GM12892 (cell line): ENCODE results near the gene ZNF408.

Experiments
- DNase-seq: peaks from one replicate; pipeline ENCODE4 v3.0.0; 2011; ENCODE audit not compliant: insufficient read length
- FAIRE-seq: peaks from 2 replicates; lab custom pipeline; 2011; peaks lifted over from hg19 to GRCh38; lab: Jason Lieb, UNC
- POLR2A ChIP-seq: IDR thresholded peaks from 2 replicates; pipeline ENCODE4 v1.6.1; 2011; ENCODE audit warnings: low read depth, low read length, control low read depth
- POLR2AphosphoS5 ChIP-seq: IDR thresholded peaks from 2 replicates; pipeline ENCODE4 v1.6.1; 2011; ENCODE audit warnings: low read depth, low read length, control low read depth
- TAF1 ChIP-seq: IDR thresholded peaks from 2 replicates; pipeline ENCODE4 v1.6.1; 2011; ENCODE audit warnings: low read depth, mild to moderate bottlenecking, control low read depth, low read length, borderline replicate concordance

Gene ZNF408

GRCh38 chr11:46745995-46746394 lies 45.2 kb downstream of the ZNF408 start:
- FAIRE-seq (no peak), DNase-seq (no peak)
- no peak for TF ChIP-seq POLR2AphosphoS5
- no peak for TF ChIP-seq TAF1
- no peak for TF ChIP-seq POLR2A

GRCh38 chr11:46747150-46747549 lies 46.3 kb downstream of the ZNF408 start:
- TF ChIP-seq TAF1: no peak
- TF ChIP-seq POLR2A: no peak
- no peak for TF ChIP-seq POLR2AphosphoS5
- DNase-seq (no peak), FAIRE-seq (no peak)
